Endodermal cell (in vitro differentiated cells): ENCODE measurements around the gene FKBP15. TPM values are rescaled to one million over a fixed set of nuclear protein-coding genes. Genes with fewer than 3 reads are reported as not detected.

ENCODE experiments used
- DNase-seq: peaks from one replicate; pipeline ENCODE4 v3.0.0-alpha.2; 2017
- H3K27ac ChIP-seq: 2 replicates; pipeline ENCODE4 v1.5.1; 2013; ENCODE audit warnings: mild to moderate bottlenecking, low read depth, low read length, moderate library complexity
- H3K27me3 ChIP-seq: 2 replicates; pipeline ENCODE4 v1.6.1; 2013; ENCODE audit warnings: mild to moderate bottlenecking, low read length, moderate library complexity; ENCODE audit not compliant: insufficient read depth, control insufficient read depth, poor library complexity, severe bottlenecking
- H3K36me3 ChIP-seq: 2 replicates; pipeline ENCODE4 v1.7.0; 2013; ENCODE audit warnings: mild to moderate bottlenecking, low read length, moderate library complexity; ENCODE audit not compliant: control insufficient read depth, insufficient read depth
- H3K4me1 ChIP-seq: one replicate; pipeline ENCODE4 v1.7.0; 2013; ENCODE audit warnings: low read length; ENCODE audit not compliant: control insufficient read depth, insufficient read depth
- H3K4me3 ChIP-seq: 2 replicates; pipeline ENCODE4 v1.5.1; 2013; ENCODE audit warnings: mild to moderate bottlenecking, low read length, moderate library complexity
- H3K9ac ChIP-seq: 2 replicates; pipeline ENCODE4 v1.6.1; 2013; ENCODE audit warnings: mild to moderate bottlenecking, low read length, moderate library complexity; ENCODE audit not compliant: poor library complexity, severe bottlenecking; ENCODE audit errors: extremely low read depth
- H3K9me3 ChIP-seq: 2 replicates; pipeline ENCODE4 v1.6.1; 2013; ENCODE audit warnings: mild to moderate bottlenecking, low read length, moderate library complexity; ENCODE audit not compliant: control insufficient read depth
- H3K27ac Mint-ChIP-seq: 2 replicates; pipeline ENCODE4 v1.8.0; 2020; ENCODE audit warnings: mixed read lengths
- H3K27me3 Mint-ChIP-seq: 2 replicates; pipeline ENCODE4 v1.8.0; 2021; ENCODE audit warnings: mild to moderate bottlenecking, mixed read lengths; ENCODE audit not compliant: insufficient read depth
- H3K36me3 Mint-ChIP-seq: 2 replicates; pipeline ENCODE4 v1.8.0; 2020; ENCODE audit warnings: low read depth, mixed read lengths
- H3K4me1 Mint-ChIP-seq: 2 replicates; pipeline ENCODE4 v1.8.0; 2020; ENCODE audit warnings: mixed read lengths
- H3K4me3 Mint-ChIP-seq: 2 replicates; pipeline ENCODE4 v1.8.0; 2020; ENCODE audit warnings: mild to moderate bottlenecking, moderate library complexity, mixed read lengths
- H3K9me3 Mint-ChIP-seq: 2 replicates; pipeline ENCODE4 v1.8.0; 2020; ENCODE audit warnings: mild to moderate bottlenecking, mixed read lengths
- CTCF ChIP-seq: fragments of 200-600 bp; sonication (generic); conservative IDR thresholded peaks from 2 replicates; pipeline ENCODE4 v1.5.0; 2021; ENCODE audit warnings: antibody characterized with exemption, mild to moderate bottlenecking
- whole genome bisulfite sequencing, 2 experiments: methylation state at CpG; one replicate each; pipeline versions ENCODE4 v1.1.5 to v1.1.7; 2013; ENCODE audit warnings: missing lambda C conversion rate in 2 of 2, mixed read lengths in 1 of 2; ENCODE audit not compliant: insufficient coverage in 1 of 2, insufficient read length in 1 of 2; 5-methylcytosine and 5-hydroxymethylcytosine counted together
- total RNA-seq, 2 donors: library from RNA; stranded (reverse); fragmentation: NEBNext Ultra II Directional in 1 of 2; extraction: Animal tissue kit (Norgen Biotek cat#: 25700) in 1 of 2; gene quantifications; 2 replicates in 1 of 2; 3 replicates in 1 of 2; pipeline ENCODE4 v1.2.1, GENCODE V29; 2021

FKBP15 gene
- total RNA-seq, 2 donors from 2014 or later = 17.1 to 19.6 TPM

DNA sequence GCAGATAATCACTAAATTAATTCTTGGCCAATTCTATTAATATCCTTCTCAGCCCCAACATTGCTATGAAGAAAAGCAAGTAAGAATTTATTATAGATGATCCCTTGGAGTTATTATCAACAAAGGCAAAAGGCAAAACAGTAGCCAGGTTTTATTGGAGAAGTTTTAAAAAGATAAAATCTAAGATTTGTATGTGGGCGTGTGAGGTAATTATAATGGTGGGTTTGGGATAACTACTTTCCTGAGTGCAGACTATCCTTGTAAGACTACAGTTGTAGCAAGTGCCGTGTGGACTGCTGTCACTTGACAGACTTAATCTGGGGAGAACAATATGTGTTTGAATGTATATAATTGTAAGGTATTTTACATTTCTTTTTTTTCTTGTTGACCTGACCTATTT lies 23.5 kb upstream of the FKBP15 start:
- Histone ChIP-seq H3K9ac (no peak overlapping the region), H3K27ac (no peak overlapping the region), H3K4me1 (no peaks in the 10 kb centered on the region), H3K9me3 (no peaks in the 10 kb centered on the region), H3K4me3 (no peak overlapping the region), H3K27me3 (no peaks in the 10 kb centered on the region), H3K36me3 (no peaks in the 10 kb centered on the region)
- peaks cover 8% of the 10 kb centered on the region for H3K36me3 Mint-ChIP-seq
- H3K27me3 Mint-ChIP-seq = no peaks in the 10 kb centered on the region
- peaks cover 8% of the 10 kb centered on the region for H3K9me3 Mint-ChIP-seq
- no peak overlapping the region for H3K4me3 Mint-ChIP-seq
- TF ChIP-seq CTCF = no peak
- no peak for DNase-seq
- H3K4me1 Mint-ChIP-seq = no peaks in the 10 kb centered on the region
- H3K27ac Mint-ChIP-seq = no peak overlapping the region
- WGBS, 2 experiments = 91 to 100% methylated on average over 1 to 2 of the region's 2 CpGs

DNA sequence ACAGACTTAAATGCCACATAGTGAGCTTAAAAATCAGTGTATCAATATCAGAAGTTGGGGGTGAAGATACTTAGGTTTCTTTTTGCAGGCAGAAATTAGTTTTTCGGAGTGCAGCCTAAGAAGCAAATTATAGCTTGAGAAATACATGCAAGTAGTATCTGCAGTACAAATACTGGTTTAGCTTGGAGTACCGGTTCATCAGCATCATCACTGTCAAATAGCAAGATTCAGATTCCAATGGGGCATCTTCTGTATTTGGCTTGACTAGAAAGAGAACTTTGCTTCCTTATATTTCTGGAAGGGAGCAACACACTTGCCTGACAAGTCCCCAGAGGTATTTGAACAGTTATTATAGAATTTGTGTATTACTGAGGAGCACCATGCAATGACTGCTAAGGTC lies 20.1 kb upstream of the FKBP15 start:
- H3K27ac Mint-ChIP-seq = no peak overlapping the region
- H3K4me1 ChIP-seq = no peaks in the 10 kb centered on the region
- no peak overlapping the region for H3K4me3 Mint-ChIP-seq
- no peaks in the 10 kb centered on the region for H3K27me3 ChIP-seq
- no peaks in the 10 kb centered on the region for H3K4me1 Mint-ChIP-seq
- H3K36me3 ChIP-seq = no peaks in the 10 kb centered on the region
- TF ChIP-seq CTCF = no peak
- H3K9me3 Mint-ChIP-seq = no peaks in the 10 kb centered on the region
- no peaks in the 10 kb centered on the region for H3K9me3 ChIP-seq
- no peaks in the 10 kb centered on the region for H3K36me3 Mint-ChIP-seq
- H3K4me3 ChIP-seq = no peak overlapping the region
- DNase-seq = no peak
- 92 to 94% methylated on average over 2 of the region's 2 CpGs for WGBS, 2 experiments
- no peak overlapping the region for H3K9ac ChIP-seq
- H3K27ac ChIP-seq = no peak overlapping the region
- no peaks in the 10 kb centered on the region for H3K27me3 Mint-ChIP-seq

- 90 to 94% methylated on average over 4 of the region's 4 CpGs for WGBS, 2 experiments
- no peaks in the 10 kb centered on the region for H3K36me3 Mint-ChIP-seq
- no peaks in the 10 kb centered on the region for H3K27me3 Mint-ChIP-seq
- H3K27ac Mint-ChIP-seq = no peak overlapping the region
- no peaks in the 10 kb centered on the region for H3K9me3 Mint-ChIP-seq
- DNase-seq = no peak
- H3K9ac ChIP-seq = no peak overlapping the region
- no peaks in the 10 kb centered on the region for H3K27me3 ChIP-seq
- no peak overlapping the region for H3K4me3 ChIP-seq
- H3K27ac ChIP-seq = no peak overlapping the region
- H3K4me1 ChIP-seq = no peaks in the 10 kb centered on the region
- TF ChIP-seq CTCF = no peak
- no peaks in the 10 kb centered on the region for H3K9me3 ChIP-seq
- no peak overlapping the region for H3K4me3 Mint-ChIP-seq
- no peaks in the 10 kb centered on the region for H3K36me3 ChIP-seq
- no peaks in the 10 kb centered on the region for H3K4me1 Mint-ChIP-seq
Observed at GRCh38 chr9:113238859-113239232, 17.8 kb upstream of the FKBP15 start.
